HT1080 (cell line): ENCODE data around the gene PGGHG. TPM values are rescaled to one million over a fixed set of nuclear protein-coding genes. Genes with fewer than 3 reads are reported as not detected.
"Not testable (repeated sequence)": the region's sequence is repeated elsewhere in the genome, so short reads cannot be mapped to it uniquely, and the experiment has no call there.

Source experiments
- DNase-seq: peaks from one replicate; pipeline ENCODE4 v3.0.0-alpha.2; 2015; ENCODE audit warnings: low read depth
- total RNA-seq: library from RNA; depleted of rRNA; stranded (reverse); fragments of >200 nt; shearing (Covaris generic); gene quantifications from 2 replicates; pipeline ENCODE4 v1.2.3, GENCODE V29; 2014

PGGHG gene
- total RNA-seq, 1 experiment from 2014 or later: 8.0 TPM

DNA sequence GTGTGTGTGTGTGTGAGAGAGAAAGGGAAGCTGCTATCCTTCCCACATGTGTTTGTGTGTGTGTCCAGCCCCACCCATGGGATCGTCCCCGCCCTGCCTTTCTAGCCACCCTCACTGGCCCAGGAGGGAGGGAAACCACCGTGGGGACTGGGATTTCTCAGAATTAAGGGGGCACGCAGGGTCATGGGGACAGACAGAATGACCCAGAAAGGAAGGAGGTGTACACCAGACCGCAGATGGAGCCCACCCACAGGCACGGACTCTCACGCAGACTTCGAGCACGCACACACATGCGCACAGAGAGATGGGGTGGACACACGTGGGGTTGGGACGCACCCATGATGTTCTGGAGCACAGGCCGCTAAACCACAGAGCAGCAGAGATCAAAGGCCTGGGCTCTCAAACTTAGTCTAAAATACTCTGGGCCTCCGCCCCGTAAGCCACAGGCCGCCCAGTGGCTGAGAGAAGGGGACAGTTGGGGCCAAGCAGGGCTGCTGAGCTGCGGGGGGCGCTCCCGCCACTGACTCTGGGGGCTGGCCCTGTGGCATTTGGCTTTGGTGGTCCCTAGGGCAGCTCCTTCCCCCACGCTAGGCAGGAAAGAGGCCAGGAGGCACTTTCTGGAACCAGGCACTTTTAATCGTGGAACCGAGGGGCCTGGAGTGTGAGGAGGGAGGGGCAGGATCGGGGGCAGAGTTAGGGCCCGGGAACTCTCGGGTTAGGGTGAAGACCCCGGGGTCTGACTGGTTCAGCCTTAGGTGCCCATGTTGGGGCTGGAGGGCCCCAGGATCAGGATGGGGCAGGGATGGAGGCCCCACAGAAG is 8.9 kb downstream of the PGGHG start:
- no peak for DNase-seq

DNA sequence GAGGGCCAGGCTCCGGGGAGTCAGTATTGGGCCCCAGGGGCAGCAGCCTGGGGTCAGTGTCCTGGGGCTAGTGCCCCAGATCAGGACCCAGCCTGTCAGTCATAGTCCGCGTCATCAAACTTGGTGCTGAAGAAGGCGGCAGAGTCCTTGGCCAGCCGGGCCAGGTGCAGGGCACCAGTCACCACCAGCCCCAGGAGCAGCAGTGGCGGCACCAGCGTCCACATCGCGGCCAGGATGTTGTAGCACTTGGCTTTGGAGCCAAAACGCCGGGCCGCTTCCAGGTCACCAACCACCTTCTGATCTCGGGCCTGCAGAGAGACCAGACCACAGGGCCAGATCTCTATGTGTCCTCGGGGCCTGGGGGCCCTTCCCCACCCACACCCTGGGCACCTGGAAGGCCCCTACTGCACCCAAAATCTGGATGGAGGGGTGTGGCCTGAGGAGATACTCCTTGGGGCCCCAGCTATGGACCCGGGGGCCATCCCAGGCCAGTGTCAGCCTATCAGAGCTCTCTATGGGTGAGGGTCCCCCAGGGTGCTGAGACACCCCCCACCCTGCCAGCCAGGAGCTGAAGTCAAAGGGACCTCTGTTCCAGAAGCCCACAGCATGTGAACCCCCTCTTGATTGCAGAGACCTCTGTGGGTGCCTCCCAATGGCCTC is 9.6 kb downstream of the PGGHG start:
- DNase-seq: no peak

DNA sequence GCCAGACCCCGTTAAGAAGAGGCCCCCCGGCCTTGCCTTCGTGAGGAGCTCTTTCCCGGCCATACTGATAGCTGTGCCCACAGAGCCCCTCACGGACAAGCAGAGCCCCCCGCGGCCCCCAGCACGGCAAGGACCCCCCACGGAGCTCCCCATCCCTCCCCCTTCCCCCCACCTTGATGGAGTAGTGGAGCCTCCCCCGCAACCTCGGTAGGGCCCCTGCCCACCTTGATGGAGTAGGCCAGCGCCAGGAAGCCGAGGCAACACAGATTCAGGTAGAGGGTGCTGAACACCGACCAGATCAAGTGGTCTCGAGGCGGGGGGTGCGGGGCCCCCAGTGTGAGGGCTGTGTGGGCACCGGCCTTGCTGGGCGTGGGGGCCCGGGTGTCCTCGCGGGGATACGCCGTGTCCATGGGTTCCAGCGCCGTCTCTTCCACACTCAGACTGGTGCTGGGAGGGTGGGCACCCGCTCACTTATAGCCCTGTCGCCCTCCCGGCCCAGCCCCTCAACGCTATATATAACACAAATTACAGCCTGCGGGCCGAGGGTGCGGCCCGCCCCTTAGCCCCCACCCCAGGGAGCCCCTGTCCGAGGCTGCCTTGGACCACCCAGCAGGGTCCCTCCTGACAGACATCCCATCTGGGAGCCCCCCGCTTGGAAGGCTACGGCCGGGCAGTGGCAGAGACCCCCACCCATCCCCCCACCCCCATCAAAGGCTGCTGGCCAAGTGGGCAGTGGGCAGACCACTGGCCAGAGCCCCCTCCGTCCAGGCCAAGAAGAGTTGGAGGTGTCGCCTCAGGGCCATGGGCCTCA is 10.4 kb downstream of the PGGHG start, which contains the start of gene IFITM5:
IFITM5 (minus strand) TSS at position 446 of the 811 bp plus-strand sequence; CDS start at position 410, 36 bp downstream.
- no peak for DNase-seq

DNA sequence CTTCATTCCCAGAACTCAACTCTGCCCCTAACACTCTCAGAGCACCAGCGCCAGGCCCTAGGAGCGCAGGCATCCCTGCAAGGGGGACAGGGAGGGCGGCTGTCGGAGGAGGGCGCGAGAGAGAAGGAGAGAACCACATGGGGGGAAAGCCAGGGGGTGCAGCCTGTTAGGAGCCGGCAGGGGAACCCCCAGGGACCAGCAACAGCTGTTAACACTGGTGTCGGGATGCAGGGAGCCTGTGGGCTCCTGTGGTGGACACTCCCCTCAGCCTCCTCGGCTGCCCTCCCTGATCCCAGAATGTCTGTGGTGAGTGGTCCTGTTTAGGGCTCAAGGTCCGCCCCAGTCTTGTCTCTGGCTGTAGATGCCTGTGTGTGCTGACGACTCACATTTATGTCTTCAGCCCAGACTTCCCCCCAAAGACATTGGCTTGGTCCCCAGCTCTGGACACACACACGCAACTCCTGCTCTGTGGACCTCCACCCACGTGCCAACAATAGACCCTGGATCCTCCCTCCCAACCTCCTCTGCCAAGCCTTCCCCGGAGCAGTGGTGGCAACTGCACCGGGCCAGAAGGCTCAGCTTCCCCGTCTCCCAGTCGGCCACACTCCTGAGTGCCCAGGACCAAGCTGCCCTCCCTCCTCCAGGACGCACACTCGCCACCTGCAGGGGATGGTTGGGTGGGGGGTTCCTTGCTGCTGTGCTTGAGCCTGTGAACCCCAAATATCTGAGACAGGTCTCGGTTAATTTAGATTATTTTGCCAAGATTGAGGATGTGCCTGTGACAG is 11.2 kb downstream of the PGGHG start:
- no peak for DNase-seq

DNA sequence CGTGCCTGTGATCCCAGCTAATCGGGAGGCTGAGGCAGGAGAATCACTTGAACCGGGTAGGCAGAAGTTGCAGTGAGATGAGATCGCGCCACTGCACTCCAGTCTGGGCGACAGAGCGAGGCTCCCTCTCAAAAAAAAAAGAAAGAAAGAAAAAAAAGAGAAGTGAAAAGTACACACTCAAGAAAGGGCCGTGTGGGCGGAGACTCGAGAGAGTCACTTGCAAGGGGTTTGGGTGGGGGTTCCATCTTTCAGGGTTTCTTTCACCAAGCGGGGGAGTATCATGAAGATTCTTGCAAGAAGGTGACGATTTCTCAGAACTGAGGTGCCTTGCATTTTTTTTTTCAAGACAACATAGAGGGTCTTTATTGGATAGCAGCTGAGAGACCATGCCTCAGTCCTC is 14.4 kb downstream of the PGGHG start:
- DNase-seq: no peak

DNA sequence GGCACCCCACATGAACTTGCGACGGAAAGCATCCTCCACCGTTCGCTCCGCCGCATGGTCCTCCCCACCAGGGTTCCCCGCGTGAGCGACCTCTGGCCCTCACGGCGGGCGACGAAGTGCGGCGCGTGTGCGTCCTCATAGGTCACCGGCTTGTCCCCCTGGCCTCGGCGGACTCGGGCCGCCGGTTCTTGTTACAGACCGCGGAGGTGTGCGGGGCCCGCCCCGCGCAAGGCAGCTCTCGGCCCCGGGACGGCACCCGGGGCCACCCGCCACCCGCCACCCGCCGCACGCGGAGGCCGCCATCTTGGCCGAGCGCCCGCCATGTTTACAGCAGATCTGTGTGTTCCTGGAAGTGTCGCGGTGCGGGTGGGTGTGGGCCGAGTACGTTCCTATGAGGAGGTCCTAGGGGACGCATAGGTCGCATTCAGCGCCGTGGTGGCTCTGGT is 15.2 kb downstream of the PGGHG start:
- no peak for DNase-seq

DNA sequence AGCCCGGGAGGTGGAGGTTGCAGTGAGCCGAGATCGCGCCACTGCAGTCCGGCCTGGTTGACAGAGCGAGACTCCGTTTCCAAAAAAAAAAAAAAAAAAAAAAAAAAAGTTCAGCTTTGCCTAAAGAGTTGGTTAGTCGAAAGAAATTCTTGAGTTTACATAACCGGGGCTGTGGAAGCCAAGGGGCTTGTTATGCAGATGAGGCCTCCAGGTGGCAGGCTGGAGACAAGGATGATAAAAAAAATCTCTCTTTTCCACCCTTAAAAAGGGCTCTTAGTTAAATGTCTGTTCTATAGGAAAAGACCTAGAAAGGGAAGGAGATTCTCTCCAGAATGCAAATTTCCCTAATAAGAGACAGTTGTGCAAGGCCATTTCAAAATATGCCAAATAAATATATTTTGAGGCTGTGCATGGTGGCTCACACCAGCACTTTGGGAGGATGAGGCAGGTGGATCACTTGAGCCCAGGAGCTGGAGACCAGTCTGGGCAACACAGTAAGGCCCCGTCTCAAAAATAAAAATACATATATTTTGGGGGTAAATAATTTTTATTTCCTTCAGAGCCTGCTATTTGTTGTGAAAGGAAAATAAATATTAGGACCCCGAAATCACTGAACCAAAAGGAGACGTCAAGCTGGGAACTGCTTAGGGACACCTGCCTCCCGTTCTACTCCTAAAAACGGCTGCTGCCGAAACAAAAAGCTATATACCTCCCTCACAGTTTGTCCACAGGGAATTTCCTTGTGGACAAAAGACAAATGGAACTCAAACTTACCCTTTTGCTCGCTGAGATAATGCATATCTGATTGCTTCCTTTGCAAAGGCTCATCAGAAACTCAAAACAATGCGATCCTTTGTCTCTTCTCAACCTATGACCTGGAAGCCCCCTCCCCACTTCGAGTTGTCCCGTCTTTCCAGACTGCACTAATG is 16.3 kb downstream of the PGGHG start:
- peak; percentile 60 for DNase-seq

DNA sequence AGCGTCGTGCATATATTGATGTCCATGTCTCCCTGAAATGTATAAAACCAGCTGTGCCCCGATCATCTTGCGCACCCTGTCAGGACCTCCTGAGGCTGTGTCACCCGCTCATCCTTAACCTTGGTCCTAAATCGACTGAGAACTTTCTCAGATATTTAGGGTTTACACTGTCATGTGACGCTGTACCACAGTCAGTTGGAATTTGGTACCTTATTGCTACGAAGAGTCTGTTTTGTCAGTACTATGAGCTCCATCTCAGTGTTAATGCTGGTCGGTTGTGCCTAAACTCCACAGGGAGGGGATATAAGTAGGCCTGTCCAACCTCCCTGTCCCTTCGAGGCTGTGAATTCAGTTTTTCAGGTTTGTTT is 16.9 kb downstream of the PGGHG start:
- DNase-seq: no peak

DNA sequence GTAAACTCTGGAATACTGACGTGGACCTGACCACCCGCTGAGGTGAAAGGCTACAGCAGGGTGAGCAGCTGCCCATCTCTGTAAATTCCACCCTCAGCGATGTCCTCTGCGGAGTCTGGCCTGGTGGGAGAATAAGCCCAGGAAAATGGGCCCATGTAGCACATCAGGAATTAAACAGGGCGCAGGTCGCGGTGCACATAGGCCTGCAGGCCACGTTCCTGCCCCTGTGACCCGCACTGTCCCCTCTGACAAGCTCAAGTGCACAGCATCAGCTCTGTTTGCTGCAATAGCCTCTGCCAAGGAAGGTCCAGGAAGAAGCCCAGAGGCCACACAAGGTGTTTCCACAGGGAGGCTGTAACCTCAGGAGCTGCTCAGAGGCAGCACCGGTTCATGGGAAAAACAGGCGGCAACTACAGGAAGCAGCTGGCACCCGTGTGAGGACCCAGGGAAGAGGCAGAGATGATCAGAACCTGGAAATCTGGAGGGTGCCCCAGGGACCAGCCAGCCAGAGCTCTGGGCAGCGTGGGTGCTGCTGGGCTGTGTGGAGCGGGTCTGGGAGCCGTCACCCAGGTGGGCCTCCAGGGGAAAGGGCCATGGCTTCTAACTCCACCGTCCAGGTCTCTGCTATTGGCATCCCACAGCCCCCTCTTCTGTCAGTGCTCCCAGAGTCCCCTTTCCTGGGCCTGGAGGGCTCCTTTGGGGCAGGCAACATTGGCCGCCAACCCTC is 17.9 kb downstream of the PGGHG start:
- DNase-seq: no peak

DNA sequence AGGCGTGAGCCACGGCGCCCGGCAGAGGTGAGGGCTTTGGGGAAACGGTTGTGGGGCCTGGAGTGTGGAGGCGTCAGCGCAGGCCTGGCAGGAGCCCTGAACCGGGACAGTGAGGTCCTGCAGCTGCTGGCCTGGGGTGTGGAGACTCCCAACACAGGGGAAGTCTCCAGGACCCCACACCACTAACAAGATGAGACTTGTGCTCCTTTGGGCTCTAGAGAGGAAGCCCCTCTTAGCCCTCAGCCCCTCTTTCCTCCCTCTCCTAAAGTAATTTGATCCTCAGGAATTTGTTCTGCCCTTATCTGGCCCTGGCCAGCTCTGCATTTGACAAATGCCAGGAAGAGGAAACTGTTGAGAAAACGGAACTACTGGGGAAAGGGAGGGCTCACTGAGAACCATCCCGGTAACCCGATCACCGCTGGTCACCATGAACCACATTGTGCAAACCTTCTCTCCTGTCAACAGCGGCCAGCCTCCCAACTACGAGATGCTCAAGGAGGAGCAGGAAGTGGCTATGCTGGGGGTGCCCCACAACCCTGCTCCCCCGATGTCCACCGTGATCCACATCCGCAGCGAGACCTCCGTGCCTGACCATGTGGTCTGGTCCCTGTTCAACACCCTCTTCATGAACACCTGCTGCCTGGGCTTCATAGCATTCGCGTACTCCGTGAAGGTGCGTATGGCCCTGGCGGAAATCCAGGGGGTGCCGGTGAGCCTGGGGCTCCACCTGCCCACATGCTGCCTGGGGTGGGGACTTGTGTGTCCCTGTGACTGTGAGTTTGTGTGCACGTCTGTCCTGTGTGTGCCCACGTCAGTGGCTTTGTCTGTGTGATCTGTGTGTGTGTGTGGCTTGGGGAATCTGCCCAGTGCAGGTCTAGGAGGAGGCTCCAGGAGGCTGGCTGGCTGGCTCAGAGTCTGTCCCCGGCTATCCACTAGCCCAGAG is 19.1 kb downstream of the PGGHG start, which contains the start of gene IFITM2:
IFITM2 (plus strand) TSS at position 51 of the 943 bp plus-strand sequence; CDS start at position 428, 377 bp downstream.
- DNase-seq: peak; percentile 80

DNA sequence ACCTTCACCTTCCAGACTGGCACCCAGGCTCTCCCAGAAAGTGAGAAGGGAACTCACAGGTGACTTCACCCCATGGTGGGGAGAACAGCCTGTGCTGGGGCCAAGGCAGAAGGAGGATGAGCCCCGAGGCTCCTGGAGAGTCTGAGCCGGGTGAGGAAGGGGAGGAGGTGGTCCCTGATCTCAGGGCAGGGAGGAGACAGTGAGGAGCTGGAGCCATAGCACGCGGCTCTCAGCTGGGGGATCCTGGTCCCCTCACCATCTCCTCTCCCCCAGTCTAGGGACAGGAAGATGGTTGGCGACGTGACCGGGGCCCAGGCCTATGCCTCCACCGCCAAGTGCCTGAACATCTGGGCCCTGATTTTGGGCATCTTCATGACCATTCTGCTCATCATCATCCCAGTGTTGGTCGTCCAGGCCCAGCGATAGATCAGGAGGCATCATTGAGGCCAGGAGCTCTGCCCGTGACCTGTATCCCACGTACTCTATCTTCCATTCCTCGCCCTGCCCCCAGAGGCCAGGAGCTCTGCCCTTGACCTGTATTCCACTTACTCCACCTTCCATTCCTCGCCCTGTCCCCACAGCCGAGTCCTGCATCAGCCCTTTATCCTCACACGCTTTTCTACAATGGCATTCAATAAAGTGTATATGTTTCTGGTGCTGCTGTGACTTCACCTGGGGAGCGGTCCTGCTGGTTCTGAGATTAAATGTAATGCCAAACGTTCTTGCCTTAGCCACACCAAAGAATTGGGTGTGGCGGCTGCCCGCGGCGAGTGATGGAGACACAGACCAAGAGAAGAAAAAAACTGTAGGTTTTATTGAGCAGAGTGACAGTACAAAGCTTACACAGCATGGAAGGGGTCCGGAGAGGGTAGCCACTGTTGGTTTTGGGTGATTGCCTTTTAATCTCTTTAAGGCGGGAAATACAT is 20.1 kb downstream of the PGGHG start:
- DNase-seq: not testable (repeated sequence)

DNA sequence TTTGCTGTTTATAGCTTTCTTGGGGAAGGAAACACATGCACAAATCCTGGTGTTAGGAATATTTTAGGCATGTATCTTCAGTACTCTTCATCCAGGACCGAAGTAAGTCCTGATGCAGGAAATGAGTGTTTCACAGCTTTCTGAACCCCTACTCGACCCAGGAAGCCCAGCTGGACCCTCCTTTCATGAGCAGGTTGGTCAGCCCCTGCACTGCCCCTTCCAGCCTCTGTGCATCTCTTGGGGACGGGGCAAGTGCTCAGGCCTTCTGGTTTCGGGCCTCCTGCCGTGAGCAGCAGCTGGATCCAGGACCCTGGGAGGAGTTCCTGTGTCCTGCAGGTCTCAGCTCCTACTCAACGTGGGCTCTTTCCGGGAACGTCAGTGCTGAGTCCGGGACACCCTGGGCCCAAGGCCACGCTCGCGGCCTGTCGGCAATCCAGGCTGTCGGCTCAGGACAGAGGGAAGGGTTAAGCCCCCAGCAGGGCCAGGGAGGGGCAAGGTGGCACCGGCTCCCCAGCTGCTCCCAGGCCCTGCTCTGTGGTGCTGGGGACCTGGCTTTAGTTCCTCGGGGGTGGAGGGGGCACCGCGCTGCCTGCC is 21.1 kb downstream of the PGGHG start:
- DNase-seq: not testable (repeated sequence)

DNA sequence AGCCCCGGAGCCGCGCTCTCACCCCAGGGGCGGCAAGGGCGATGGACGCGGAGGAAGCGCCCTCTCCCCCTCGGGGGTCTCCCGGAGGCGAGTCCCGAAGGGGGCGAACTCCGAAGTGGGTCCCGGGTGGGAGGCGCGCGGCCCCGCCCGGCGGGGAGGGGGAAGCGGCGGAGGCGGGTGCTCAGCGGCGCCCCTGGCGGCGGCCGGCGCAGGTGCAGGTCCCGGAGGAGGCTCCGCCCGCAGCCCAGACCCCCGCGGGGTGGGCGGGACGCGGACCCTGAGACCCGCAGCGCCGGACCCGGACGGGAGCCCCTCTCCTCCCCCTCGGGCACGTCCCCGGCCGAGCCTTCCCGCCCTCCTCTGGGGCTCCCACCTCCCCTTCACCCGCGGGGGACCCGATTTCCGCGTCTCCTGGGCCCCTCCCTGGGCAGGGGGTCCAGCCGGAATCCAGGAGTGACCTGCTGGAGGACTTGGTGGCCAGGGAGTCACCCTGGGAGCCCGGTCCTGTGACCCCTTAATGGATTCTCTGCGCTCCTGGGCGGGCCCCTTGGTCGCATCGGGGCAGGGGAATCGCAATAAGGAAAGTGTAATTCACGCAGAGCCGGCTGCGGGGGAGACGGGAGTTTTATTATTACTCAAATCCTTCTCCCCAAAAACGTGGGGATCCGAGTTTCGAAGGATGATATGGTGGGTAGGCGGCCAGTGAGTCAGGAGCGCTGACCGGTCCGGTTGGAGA is 22.3 kb downstream of the PGGHG start:
- not testable (repeated sequence) for DNase-seq

DNA sequence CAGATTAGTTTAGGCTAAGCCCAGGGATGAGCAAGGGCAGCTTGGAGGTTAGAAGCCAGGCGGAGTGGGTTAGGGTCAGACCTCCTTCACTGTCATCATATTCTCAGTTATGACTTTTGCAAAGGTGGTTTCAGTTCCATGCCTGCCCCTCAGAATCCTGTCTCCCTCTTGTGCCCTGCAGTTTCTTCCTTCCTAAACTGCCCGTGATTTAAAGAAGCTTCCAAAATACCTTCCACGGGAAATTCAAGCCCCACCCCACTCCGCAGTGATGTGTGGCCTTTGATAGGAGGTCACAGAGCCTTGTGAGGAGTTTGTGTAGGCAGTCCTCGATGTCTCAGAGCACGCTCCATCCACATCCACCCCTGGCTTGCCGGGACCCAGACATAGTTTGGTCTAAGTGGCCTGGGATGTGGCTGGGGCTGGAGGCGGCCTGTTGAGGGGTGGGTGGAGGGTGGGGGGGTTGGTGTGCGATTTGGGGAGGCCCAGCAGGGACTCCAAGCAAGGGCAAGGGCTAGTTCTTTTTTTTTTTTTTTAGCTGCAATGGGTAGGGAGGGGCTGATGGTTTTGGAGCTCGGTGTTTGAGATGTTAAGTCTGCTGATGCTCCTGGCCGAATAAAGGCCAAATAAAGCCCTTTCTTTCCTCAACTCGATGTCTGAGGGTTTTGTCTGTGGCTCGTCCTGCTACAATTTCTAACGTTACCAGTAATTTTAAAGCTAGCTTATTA is 23.3 kb downstream of the PGGHG start:
- DNase-seq: no peak

DNA sequence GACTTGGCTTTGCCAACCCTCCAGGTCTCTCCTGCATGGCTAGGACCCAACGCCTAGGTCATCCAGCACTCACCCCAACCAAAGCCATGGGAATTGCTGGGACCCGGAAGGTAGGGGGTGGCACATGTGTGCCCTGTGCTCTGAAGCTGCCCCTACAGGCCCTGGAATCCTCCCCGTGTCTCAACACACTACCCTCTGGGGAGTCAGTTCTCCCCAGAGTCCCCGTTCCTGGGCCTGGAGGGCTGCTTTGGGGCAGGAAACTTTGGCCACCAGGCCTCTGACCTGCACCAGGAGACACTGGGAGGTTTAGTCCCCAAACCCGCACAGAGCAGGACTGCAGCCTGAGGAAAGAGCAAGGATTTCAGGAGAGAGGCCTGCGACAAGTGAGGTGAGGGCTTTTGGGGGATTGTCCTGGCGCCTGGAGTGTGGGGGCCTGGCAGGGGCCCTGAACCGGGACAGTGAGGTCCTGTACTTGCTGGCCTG is 24.4 kb downstream of the PGGHG start:
- DNase-seq: no peak
